Activated B cell treated with CpG ODN at 0.5 μM for 24 hours (primary cell): Measurements from ENCODE around the gene EIF4EBP3. TPM values are rescaled to one million over a fixed set of nuclear protein-coding genes. Genes with fewer than 3 reads are reported as not detected.

ENCODE experiments used
- ATAC-seq: fragments of 200-7000 bp; cut with Tn5 transposase; one replicate; pipeline ENCODE4 v1.10.0; 2021; ENCODE audit warnings: low read depth, mild to moderate bottlenecking, moderate library complexity
- CTCF ChIA-PET: fragments of 350-600 bp; sonication (Branson Sonifier 250); formaldehyde crosslinking; loops from one replicate; lab custom pipeline; 2021; ENCODE audit warnings: antibody characterized with exemption; lab: Charles Lee
- POLR2A ChIA-PET: fragments of 350-600 bp; sonication (Branson Sonifier 250); formaldehyde crosslinking; loops from one replicate; lab custom pipeline; 2021; ENCODE audit warnings: antibody characterized with exemption; lab: Charles Lee
- DNase-seq: peaks from one replicate; pipeline ENCODE4 v3.0.0; 2022
- H3K27ac Mint-ChIP-seq: one replicate; pipeline ENCODE4 v1.8.0; 2020; ENCODE audit warnings: mixed read lengths
- H3K27me3 Mint-ChIP-seq: one replicate; pipeline ENCODE4 v1.8.0; 2021; ENCODE audit warnings: mixed read lengths
- H3K36me3 Mint-ChIP-seq: one replicate; pipeline ENCODE4 v1.8.0; 2021; ENCODE audit warnings: low read depth, mixed read lengths
- H3K4me1 Mint-ChIP-seq: one replicate; pipeline ENCODE4 v1.8.0; 2021; ENCODE audit warnings: mixed read lengths
- H3K4me3 Mint-ChIP-seq: one replicate; pipeline ENCODE4 v1.8.0; 2020; ENCODE audit warnings: mild to moderate bottlenecking, mixed read lengths
- H3K9me3 Mint-ChIP-seq: one replicate; pipeline ENCODE4 v1.8.0; 2020; ENCODE audit warnings: mixed read lengths
- intact Hi-C: fragments of 100-400 bp; cut with micrococcal nuclease; formaldehyde crosslinking; loops from one replicate; pipeline ENCODE4 v1.15.1; 2024
- total RNA-seq: library from RNA; stranded (reverse); gene quantifications from 2 replicates; pipeline ENCODE4 v1.2.3, GENCODE V29; 2022
- TF ChIP-seq, protein P1 (sequence below): fragments of 200-600 bp; IDR thresholded peaks from one replicate; pipeline ENCODE4 v1.8.0; 2022; ENCODE audit warnings: antibody characterized with exemption, mild to moderate bottlenecking

Gene EIF4EBP3
- 14.4 and 18.2 TPM in 2 replicates for total RNA-seq

DNA sequence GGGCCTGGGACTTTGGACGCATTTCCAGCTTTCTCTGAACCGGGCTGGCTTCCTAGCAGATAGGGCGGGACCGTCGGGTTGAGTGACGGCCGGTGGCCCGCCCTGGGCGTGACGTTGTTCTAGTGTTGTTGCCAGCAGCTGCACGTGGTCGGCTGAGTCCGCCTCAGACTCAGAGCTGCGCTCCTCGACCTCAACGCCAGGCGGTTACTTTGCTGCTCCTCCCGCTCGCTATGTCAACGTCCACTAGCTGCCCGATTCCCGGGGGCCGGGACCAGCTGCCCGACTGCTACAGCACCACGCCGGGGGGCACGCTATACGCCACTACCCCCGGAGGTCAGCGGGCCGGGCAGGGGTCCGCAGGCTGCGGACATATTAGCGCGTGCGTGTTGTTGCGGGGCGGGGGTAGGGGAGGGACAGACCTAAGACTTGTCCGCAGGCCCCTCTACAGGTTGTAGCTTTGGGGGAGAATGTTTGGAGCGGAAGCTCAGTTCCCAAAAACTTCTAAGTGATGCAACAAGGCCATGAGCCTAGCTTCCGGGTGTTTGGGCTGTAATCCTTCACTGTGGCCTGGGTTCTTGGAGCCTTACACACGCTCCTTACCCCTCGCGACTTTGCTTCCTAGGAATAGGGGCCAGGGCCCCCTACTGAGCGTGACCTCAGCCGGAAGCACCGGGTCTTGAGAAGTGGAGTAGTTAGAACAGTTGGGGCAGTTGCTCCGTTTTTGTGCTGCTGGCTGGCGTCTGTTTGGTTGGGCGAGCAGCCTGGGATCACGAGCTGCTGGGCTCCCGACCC, at the start of gene EIF4EBP3:
TSS of gene EIF4EBP3 (plus strand) at position 155 of the 792 bp plus-strand sequence. CDS start at position 231, 76 bp downstream.
- H3K4me3 Mint-ChIP-seq = peak within 1 kb of the TSS; percentile 86
- TF ChIP-seq, protein P1, sequence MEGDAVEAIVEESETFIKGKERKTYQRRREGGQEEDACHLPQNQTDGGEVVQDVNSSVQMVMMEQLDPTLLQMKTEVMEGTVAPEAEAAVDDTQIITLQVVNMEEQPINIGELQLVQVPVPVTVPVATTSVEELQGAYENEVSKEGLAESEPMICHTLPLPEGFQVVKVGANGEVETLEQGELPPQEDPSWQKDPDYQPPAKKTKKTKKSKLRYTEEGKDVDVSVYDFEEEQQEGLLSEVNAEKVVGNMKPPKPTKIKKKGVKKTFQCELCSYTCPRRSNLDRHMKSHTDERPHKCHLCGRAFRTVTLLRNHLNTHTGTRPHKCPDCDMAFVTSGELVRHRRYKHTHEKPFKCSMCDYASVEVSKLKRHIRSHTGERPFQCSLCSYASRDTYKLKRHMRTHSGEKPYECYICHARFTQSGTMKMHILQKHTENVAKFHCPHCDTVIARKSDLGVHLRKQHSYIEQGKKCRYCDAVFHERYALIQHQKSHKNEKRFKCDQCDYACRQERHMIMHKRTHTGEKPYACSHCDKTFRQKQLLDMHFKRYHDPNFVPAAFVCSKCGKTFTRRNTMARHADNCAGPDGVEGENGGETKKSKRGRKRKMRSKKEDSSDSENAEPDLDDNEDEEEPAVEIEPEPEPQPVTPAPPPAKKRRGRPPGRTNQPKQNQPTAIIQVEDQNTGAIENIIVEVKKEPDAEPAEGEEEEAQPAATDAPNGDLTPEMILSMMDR = no peak
- peaks cover 28% of the 10 kb centered on the region for H3K4me1 Mint-ChIP-seq
- CTCF ChIA-PET = interaction anchor here (0.6 to 2.3 kb wide), 6 partner anchors 10 to 99 kb away, joined by 3 to 12 read pairs (median 4); partner anchors contain the start of genes IK, NDUFA2, SRA1 and TMCO6
- H3K9me3 Mint-ChIP-seq = no peaks in the 10 kb centered on the region
- no peaks in the 10 kb centered on the region for H3K27me3 Mint-ChIP-seq
- POLR2A ChIA-PET = interaction anchor here (0.6 to 4.4 kb wide), 17 partner anchors 8 to 773 kb away, joined by 3 to 39 read pairs (median 8); partner anchors contain the start of genes ANKHD1, APBB3, HARS1 and HARS2
- DNase-seq = peak; percentile 74
- intact Hi-C loops = loop anchor here (1.0 to 5.0 kb wide), 7 partner anchors 10 to 164 kb away; partner anchors contain the start of genes ANKHD1, APBB3, SLC35A4 and SRA1
- peaks cover 54% of the 10 kb centered on the region for H3K36me3 Mint-ChIP-seq
- ATAC-seq = peak; percentile 97
- H3K27ac Mint-ChIP-seq = peak within 1 kb of the TSS; percentile 95

DNA sequence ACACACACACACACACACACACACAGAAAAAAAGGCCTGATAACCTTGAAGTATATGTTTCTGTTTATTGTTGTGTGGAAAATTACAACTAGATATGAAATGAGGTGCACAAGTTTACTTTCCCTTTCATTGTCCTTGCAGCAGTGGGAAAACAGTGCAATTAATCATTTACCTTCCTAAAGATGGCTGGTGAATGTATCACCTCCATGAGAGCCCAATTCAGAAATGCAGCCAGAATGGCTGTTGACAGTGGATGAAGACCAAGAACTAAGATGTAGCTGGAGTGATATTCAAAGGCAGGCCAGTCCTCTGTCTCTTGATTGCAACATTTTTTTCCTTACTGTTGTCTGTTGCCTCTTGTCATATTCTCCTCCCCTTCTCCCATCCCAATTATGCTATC, 49.6 kb upstream of the EIF4EBP3 start:
- no peak overlapping the region for H3K27ac Mint-ChIP-seq
- TF ChIP-seq, protein P1 = no peak
- no peaks in the 10 kb centered on the region for H3K4me1 Mint-ChIP-seq
- no peaks in the 10 kb centered on the region for H3K9me3 Mint-ChIP-seq
- ATAC-seq (no peak), DNase-seq (no peak)
- CTCF ChIA-PET = no interaction called here
- H3K4me3 Mint-ChIP-seq = no peak overlapping the region
- intact Hi-C loops = no loop called here
- POLR2A ChIA-PET = no interaction called here
- no peaks in the 10 kb centered on the region for H3K27me3 Mint-ChIP-seq
- H3K36me3 Mint-ChIP-seq = peaks cover 49% of the 10 kb centered on the region

GRCh38 chr5:140498591-140498990, 48.9 kb upstream of the EIF4EBP3 start:
- TF ChIP-seq, protein P1 = no peak
- POLR2A ChIA-PET = no interaction called here

GRCh38 chr5:140502834-140503233, 44.6 kb upstream of the EIF4EBP3 start:
- intact Hi-C loops = no loop called here
- no peaks in the 10 kb centered on the region for H3K27me3 Mint-ChIP-seq
- ChIA-PET CTCF (no interaction called here), POLR2A (no interaction called here)
- TF ChIP-seq, protein P1 = no peak
- DNase-seq = no peak
- no peak for ATAC-seq
- peaks cover 43% of the 10 kb centered on the region for H3K36me3 Mint-ChIP-seq
- no peak overlapping the region for H3K4me3 Mint-ChIP-seq
- H3K9me3 Mint-ChIP-seq = no peaks in the 10 kb centered on the region
- H3K27ac Mint-ChIP-seq = no peak overlapping the region
- no peaks in the 10 kb centered on the region for H3K4me1 Mint-ChIP-seq

More at GRCh38 chr5:140498591-140498990, 48.9 kb upstream of the EIF4EBP3 start:
- Mint-ChIP-seq H3K4me3 (no peak overlapping the region), H3K4me1 (no peaks in the 10 kb centered on the region), H3K36me3 (peaks cover 43% of the 10 kb centered on the region), H3K9me3 (no peaks in the 10 kb centered on the region), H3K27ac (no peak overlapping the region), H3K27me3 (no peaks in the 10 kb centered on the region)
- CTCF ChIA-PET = no interaction called here
- DNase-seq = no peak
- intact Hi-C loops = no loop called here
- ATAC-seq = no peak

- POLR2A ChIA-PET = no interaction called here
- Mint-ChIP-seq H3K36me3 (peaks cover 82% of the 10 kb centered on the region), H3K27ac (no peak overlapping the region), H3K4me1 (no peaks in the 10 kb centered on the region), H3K9me3 (no peaks in the 10 kb centered on the region), H3K4me3 (no peak overlapping the region), H3K27me3 (no peaks in the 10 kb centered on the region)
- CTCF ChIA-PET = no interaction called here
- TF ChIP-seq, protein P1 = no peak
- intact Hi-C loops = no loop called here
- ATAC-seq = no peak
- DNase-seq = no peak
Measured at GRCh38 chr5:140509898-140510297, 37.6 kb upstream of the EIF4EBP3 start.
